PC-3 (cell line): ENCODE results near the gene DNAJB5.

ENCODE experiments used
- CTCF ChIP-seq: fragments of 300-600 bp; sonication (generic); conservative IDR thresholded peaks from 2 replicates; pipeline ENCODE4 v1.5.1; 2017; ENCODE audit warnings: antibody characterized with exemption, low read depth, mild to moderate bottlenecking, low read length
- EZH2 ChIP-seq: fragments of 300-600 bp; sonication (generic); IDR thresholded peaks from one replicate; pipeline ENCODE4 v1.6.1; 2017; ENCODE audit warnings: antibody characterized with exemption, mild to moderate bottlenecking, low read length; ENCODE audit not compliant: unreplicated experiment
- EZH2phosphoT487 ChIP-seq: fragments of 300-600 bp; sonication (generic); IDR thresholded peaks from 2 replicates; pipeline ENCODE4 v1.6.1; 2018; ENCODE audit warnings: mild to moderate bottlenecking, antibody characterized with exemption, low read length, borderline replicate concordance

- no peak for TF ChIP-seq CTCF
- TF ChIP-seq EZH2: no peak
- TF ChIP-seq EZH2phosphoT487: no peak
Observed at GRCh38 chr9:34984049-34984448, 5.5 kb upstream of the DNAJB5 start.
